ENCODE results near the gene CD8B2.
"Not testable (repeated sequence)": the region's sequence is repeated elsewhere in the genome, so short reads cannot be mapped to it uniquely, and the experiment has no call there.

Gene CD8B2

GRCh38 chr2:106553321-106553720, 66.2 kb downstream of the CD8B2 start:
- DNase-seq = no peak

GRCh38 chr2:106554411-106554810, 67.2 kb downstream of the CD8B2 start:
- no peak for DNase-seq

GRCh38 chr2:106555053-106555452, 67.9 kb downstream of the CD8B2 start:
- no peak for DNase-seq

GRCh38 chr2:106559786-106560185, 72.6 kb downstream of the CD8B2 start:
- not testable (repeated sequence) for DNase-seq

GRCh38 chr2:106560773-106561172, 73.6 kb downstream of the CD8B2 start:
- DNase-seq = no peak

- no peak for DNase-seq
Observed at GRCh38 chr2:106561356-106561755, 74.2 kb downstream of the CD8B2 start.

- no peak for DNase-seq
Observed at GRCh38 chr2:106561803-106562202, 74.6 kb downstream of the CD8B2 start.

GRCh38 chr2:106562268-106563186, 75.4 kb downstream of the CD8B2 start:
- DNase-seq = no peak

GRCh38 chr2:106563195-106563594, 76.0 kb downstream of the CD8B2 start:
- DNase-seq = no peak

GRCh38 chr2:106565599-106565998, 78.4 kb downstream of the CD8B2 start:
- DNase-seq = no peak

- DNase-seq = no peak
Observed at GRCh38 chr2:106566050-106566449, 78.9 kb downstream of the CD8B2 start.

- DNase-seq = not testable (repeated sequence)
Observed at GRCh38 chr2:106566484-106566883, 79.3 kb downstream of the CD8B2 start.

GRCh38 chr2:106570316-106570715, 83.2 kb downstream of the CD8B2 start:
- no peak for DNase-seq
